IMR-90 (cell line): ENCODE measurements around the gene S1PR4. TPM values are rescaled to one million over a fixed set of nuclear protein-coding genes. Genes with fewer than 3 reads are reported as not detected.
A peak's percentile ranks its signal among the peaks of the same experiment; 100 is the strongest.

Experiments
- ATAC-seq: fragments of 200-7000 bp; cut with Tn5 transposase; 2 replicates; pipeline ENCODE4 v1.9.1; 2020; ENCODE audit warnings: low read depth, mild to moderate bottlenecking, moderate library complexity
- BruUV-seq: library from RNA; stranded (reverse); fragments of 400-500 nt; replicated peaks from 2 replicates; lab custom pipeline; 2021; lab: Mats Ljungman, UMichigan
- CTCF ChIA-PET: fragments of 300-600 bp; formaldehyde crosslinking; extraction: SDS; loops from one replicate; lab custom pipeline; 2021; ENCODE audit warnings: antibody characterized with exemption; lab: Yijun Ruan, JAX
- POLR2A ChIA-PET: fragments of 300-600 bp; sonication (Branson Sonifier 250); formaldehyde crosslinking; loops from one replicate; lab custom pipeline; 2022; ENCODE audit warnings: antibody characterized with exemption; ENCODE audit not compliant: unreplicated experiment; lab: Charles Lee
- DNase-seq: peaks from one replicate; pipeline ENCODE4 v3.0.0; 2013
- H2AFZ ChIP-seq: replicated peaks from 2 replicates; pipeline ENCODE3; 2013; ENCODE audit warnings: low read length, mild to moderate bottlenecking; ENCODE audit not compliant: poor library complexity
- H2AK5ac ChIP-seq: 2 replicates; pipeline ENCODE4 v1.6.1; 2013; ENCODE audit warnings: low read depth, low read length, inconsistent platforms
- H2AK9ac ChIP-seq: replicated peaks from 2 replicates; pipeline ENCODE3; 2013; ENCODE audit warnings: mild to moderate bottlenecking, low read depth, low read length, moderate library complexity; ENCODE audit not compliant: poor library complexity
- H2BK120ac ChIP-seq: 2 replicates; pipeline ENCODE4 v1.6.1; 2013; ENCODE audit warnings: low read depth, low read length, inconsistent platforms
- H2BK15ac ChIP-seq: 3 replicates; pipeline ENCODE4 v1.6.1; 2013; ENCODE audit warnings: low read depth, low read length, inconsistent platforms
- H2BK20ac ChIP-seq: 2 replicates; pipeline ENCODE4 v1.6.1; 2013; ENCODE audit warnings: low read depth, mild to moderate bottlenecking, inconsistent platforms, low read length, moderate library complexity
- H2BK5ac ChIP-seq: 2 replicates; pipeline ENCODE4 v1.6.1; 2013; ENCODE audit warnings: mild to moderate bottlenecking, low read depth, low read length, inconsistent platforms; ENCODE audit not compliant: poor library complexity, severe bottlenecking
- H3K14ac ChIP-seq: replicated peaks from 2 replicates; pipeline ENCODE4 v1.6.1; 2013; ENCODE audit warnings: low read depth, low read length, inconsistent platforms
- H3K18ac ChIP-seq: 2 replicates; pipeline ENCODE4 v1.6.1; 2013; ENCODE audit warnings: low read depth, low read length, control low read depth
- H3K23ac ChIP-seq: 2 replicates; pipeline ENCODE4 v1.6.1; 2013; ENCODE audit warnings: low read depth, low read length, inconsistent platforms
- H3K27ac ChIP-seq: 2 replicates; pipeline ENCODE4 v1.5.1; 2013; ENCODE audit warnings: mild to moderate bottlenecking, control low read depth, low read length; ENCODE audit not compliant: insufficient read depth
- H3K27me3 ChIP-seq: 2 replicates; pipeline ENCODE4 v1.6.1; 2013; ENCODE audit warnings: low read length; ENCODE audit not compliant: control insufficient read depth, insufficient read depth
- H3K36me3 ChIP-seq: 2 replicates; pipeline ENCODE4 v1.6.1; 2013; ENCODE audit warnings: low read length, mixed read lengths; ENCODE audit not compliant: control insufficient read depth, insufficient read depth
- H3K4ac ChIP-seq: 2 replicates; pipeline ENCODE4 v1.6.1; 2013; ENCODE audit warnings: low read depth, low read length, inconsistent platforms
- H3K4me1 ChIP-seq: 2 replicates; pipeline ENCODE4 v1.6.1; 2013; ENCODE audit warnings: low read length, mixed read lengths; ENCODE audit not compliant: control insufficient read depth, insufficient read depth
- H3K4me2 ChIP-seq: 2 replicates; pipeline ENCODE4 v1.6.1; 2013; ENCODE audit warnings: low read depth, mild to moderate bottlenecking, control low read depth, low read length, moderate library complexity
- H3K4me3 ChIP-seq: 2 replicates; pipeline ENCODE4 v1.5.1; 2013; ENCODE audit warnings: low read depth, mild to moderate bottlenecking, control low read depth, low read length, moderate library complexity; ENCODE audit not compliant: insufficient read depth
- H3K56ac ChIP-seq: 2 replicates; pipeline ENCODE4 v1.6.1; 2013; ENCODE audit warnings: low read length, inconsistent platforms; ENCODE audit not compliant: insufficient read depth; ENCODE audit errors: extremely low read depth
- H3K79me1 ChIP-seq, 2 experiments: 2 replicates each; pipeline ENCODE4 v1.6.1; 2013; ENCODE audit warnings: low read length in 2 of 2, inconsistent platforms in 1 of 2, low read depth in 1 of 2
- H3K9ac ChIP-seq: 2 replicates; pipeline ENCODE4 v1.6.1; 2013; ENCODE audit warnings: low read depth, low read length, control low read depth
- H3K9me1 ChIP-seq: 2 replicates; pipeline ENCODE4 v1.6.1; 2013; ENCODE audit warnings: low read length, inconsistent platforms; ENCODE audit not compliant: insufficient read depth
- H3K9me3 ChIP-seq: 2 replicates; pipeline ENCODE4 v1.6.1; 2013; ENCODE audit warnings: low read length; ENCODE audit not compliant: control insufficient read depth, insufficient read depth
- H4K20me1 ChIP-seq: 2 replicates; pipeline ENCODE4 v1.6.1; 2013; ENCODE audit warnings: low read length, inconsistent platforms; ENCODE audit not compliant: insufficient read depth
- H4K5ac ChIP-seq: 2 replicates; pipeline ENCODE4 v1.6.1; 2013; ENCODE audit warnings: mild to moderate bottlenecking, low read depth, low read length, control low read depth
- H4K8ac ChIP-seq, 2 experiments: 2 replicates each; pipeline ENCODE4 v1.6.1; 2013; ENCODE audit warnings: low read depth in 2 of 2, low read length in 2 of 2, control low read depth in 1 of 2, inconsistent platforms in 1 of 2
- H4K91ac ChIP-seq: 2 replicates; pipeline ENCODE4 v1.6.1; 2013; ENCODE audit warnings: low read depth, low read length, inconsistent platforms; ENCODE audit not compliant: insufficient read depth
- BHLHE40 ChIP-seq: fragments of 150-350 bp; IDR thresholded peaks from 2 replicates; pipeline ENCODE4 v1.6.1; 2016; ENCODE audit warnings: mild to moderate bottlenecking, low read depth, low read length
- CEBPB ChIP-seq: IDR thresholded peaks from 2 replicates; pipeline ENCODE4 v1.6.1; 2012; ENCODE audit warnings: low read depth, low read length, improper control_type of control experiment
- CHD1 ChIP-seq: IDR thresholded peaks from 2 replicates; pipeline ENCODE4 v1.6.1; 2012; ENCODE audit warnings: low read depth, low read length, improper control_type of control experiment
- FOS ChIP-seq: fragments of 150-350 bp; IDR thresholded peaks from 2 replicates; pipeline ENCODE4 v1.6.1; 2016; ENCODE audit warnings: low read depth, low read length
- MAFK ChIP-seq: IDR thresholded peaks from 2 replicates; pipeline ENCODE4 v1.6.1; 2012; ENCODE audit warnings: low read depth, low read length, improper control_type of control experiment
- MXI1 ChIP-seq: IDR thresholded peaks from 2 replicates; pipeline ENCODE4 v1.6.1; 2012; ENCODE audit warnings: low read depth, mild to moderate bottlenecking, low read length, moderate library complexity, borderline replicate concordance
- NFE2L2 ChIP-seq: fragments of 150-350 bp; IDR thresholded peaks from 2 replicates; pipeline ENCODE4 v1.6.1; 2016; ENCODE audit warnings: low read depth, mild to moderate bottlenecking, low read length
- POLR2A ChIP-seq: IDR thresholded peaks from 2 replicates; pipeline ENCODE4 v1.6.1; 2012; ENCODE audit warnings: mild to moderate bottlenecking, low read depth, low read length
- RAD21 ChIP-seq: IDR thresholded peaks from 2 replicates; pipeline ENCODE4 v1.6.1; 2012; ENCODE audit warnings: low read length, improper control_type of control experiment
- RCOR1 ChIP-seq: IDR thresholded peaks from 2 replicates; pipeline ENCODE4 v1.6.1; 2012; ENCODE audit warnings: mild to moderate bottlenecking, low read length, improper control_type of control experiment; ENCODE audit not compliant: insufficient replicate concordance
- SMC3 ChIP-seq: fragments of 150-350 bp; IDR thresholded peaks from 2 replicates; pipeline ENCODE4 v1.6.1; 2016; ENCODE audit warnings: low read depth, mild to moderate bottlenecking, antibody characterized with exemption, low read length, moderate library complexity
- USF2 ChIP-seq: fragments of 150-350 bp; IDR thresholded peaks from 2 replicates; pipeline ENCODE4 v1.6.1; 2017; ENCODE audit warnings: mild to moderate bottlenecking, antibody characterized with exemption, low read length, low read depth
- WGBS, 2 experiments: methylation state at CpG; one replicate each; pipeline versions ENCODE4 v1.1.5 to v1.1.7; 2013; ENCODE audit warnings: missing lambda C conversion rate in 2 of 2; ENCODE audit not compliant: insufficient read length in 1 of 2; ENCODE audit errors: extremely low coverage in 2 of 2; 5-methylcytosine and 5-hydroxymethylcytosine counted together
- dilution Hi-C: fragments of 300-500 bp; cut with HindIII; formaldehyde crosslinking; loops from one replicate; pipeline ENCODE4 v1.14.3; 2018; ENCODE audit warnings: low sequenced_read_pairs; ENCODE audit not compliant: unreplicated experiment
- in situ Hi-C: fragments of 300-500 bp; cut with MboI; formaldehyde crosslinking; loops from 3 replicates; pipeline ENCODE4 v1.14.3; 2019; ENCODE audit warnings: low sequenced_read_pairs, inconsistent platforms, mixed read lengths
- intact Hi-C: fragments of 100-400 bp; cut with micrococcal nuclease; formaldehyde crosslinking; loops from 2 replicates; pipeline ENCODE4 v1.10.0; 2022
- polyA plus RNA-seq, 3 experiments: library from polyadenylated mRNA; depleted of rRNA; stranded (reverse); fragments of >200 nt; gene quantifications; 2 replicates each; pipeline ENCODE4 v1.2.3, GENCODE V29; 2012; ENCODE audit warnings: low replicate concordance in 1 of 3
- total RNA-seq: library from RNA; depleted of rRNA; stranded (reverse); fragments of >200 nt; gene quantifications from 2 replicates; pipeline ENCODE4 v1.2.3, GENCODE V29; 2012
- TF ChIP-seq, protein P1 (sequence below): conservative IDR thresholded peaks from 2 replicates; pipeline ENCODE4 v1.5.1; 2012; ENCODE audit warnings: mild to moderate bottlenecking, low read depth, low read length, improper control_type of control experiment
- TF ChIP-seq, protein P2 (sequence below): fragments of 150-350 bp; IDR thresholded peaks from 2 replicates; pipeline ENCODE4 v1.6.1; 2016; ENCODE audit warnings: low read depth, mild to moderate bottlenecking, low read length, moderate library complexity, borderline replicate concordance

Gene S1PR4
- total and polyA plus RNA-seq, 2 of the 4 experiments (the other 2 are of a cell fraction): not detected

DNA sequence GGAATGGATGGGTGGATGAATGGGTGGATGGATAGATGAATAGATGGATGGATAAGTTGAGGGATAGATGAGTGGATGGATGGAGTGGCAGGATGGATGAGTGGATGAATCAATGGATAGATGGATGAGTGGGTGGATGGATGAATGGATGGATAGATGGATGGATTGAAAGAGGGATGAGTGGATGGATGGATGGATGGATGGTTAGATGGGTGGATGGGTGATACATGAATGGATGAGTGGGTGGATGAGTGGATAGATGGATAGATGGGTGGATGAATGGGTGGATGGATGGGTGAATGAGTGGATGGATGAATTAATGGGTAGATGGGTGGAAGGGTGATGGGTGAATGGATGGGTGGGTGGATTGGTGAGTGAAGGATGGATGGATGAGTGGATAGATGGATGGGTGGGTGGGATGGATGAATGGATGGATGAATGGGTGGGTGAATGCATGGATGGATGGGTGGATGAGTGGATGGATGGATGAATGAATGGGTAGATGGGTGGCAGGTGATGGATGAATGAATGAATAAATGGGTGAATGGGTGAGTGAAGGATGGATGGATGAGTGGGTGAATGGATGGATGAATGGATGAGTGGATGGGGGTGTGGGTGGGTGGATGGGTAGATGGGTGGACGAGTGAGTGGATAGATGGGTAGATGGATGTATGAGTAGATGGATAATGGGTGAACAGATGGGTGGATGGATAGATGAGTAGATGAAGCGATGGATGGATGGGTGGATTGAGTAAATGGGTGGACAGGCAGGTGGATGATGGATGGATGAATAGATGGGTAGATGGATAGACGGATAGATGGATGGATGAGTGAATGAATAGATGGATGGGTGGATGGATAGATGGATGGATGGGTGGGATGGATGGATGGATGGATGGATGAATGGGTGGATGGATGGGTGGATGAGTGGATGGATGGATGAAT, 25.0 kb upstream of the S1PR4 start:
- BruUV-seq: no TSS peak

More for the DNA sequence above, 25.0 kb upstream of the S1PR4 start:
- CTCF ChIA-PET: no interaction called here
- ATAC-seq: no peak
- H3K56ac ChIP-seq: no peak overlapping the region
- H2AFZ ChIP-seq: no peak overlapping the region
- H3K79me1 ChIP-seq: peaks cover 0 to 17% of the 10 kb centered on the region in 2 experiments; a peak in 2 of 4 replicates
- peak overlapping the region; percentile 19; the same call in 1 of the 2 replicates for H3K4ac ChIP-seq
- POLR2A ChIA-PET: no interaction called here
- H2BK5ac ChIP-seq: peak overlapping the region; percentile 51
- H3K9me1 ChIP-seq: peaks cover 19% of the 10 kb centered on the region
- DNase-seq: no peak
- H3K4me3 ChIP-seq: no peak overlapping the region
- no peak overlapping the region for H3K9ac ChIP-seq
- 61% methylated on average over 3 of the region's 3 CpGs; no CpG with 5 or more reads in 1 of the 2 experiments for WGBS, 2 experiments
- peak overlapping the region; percentile 49; the same call in 1 of the 3 replicates for H2BK15ac ChIP-seq
- H2AK5ac ChIP-seq: peak overlapping the region; percentile 57
- no peaks in the 10 kb centered on the region for H3K9me3 ChIP-seq
- no peak overlapping the region for H4K5ac ChIP-seq
- dilution Hi-C loops: no loop called here
- H3K27me3 ChIP-seq: no peaks in the 10 kb centered on the region
- TF ChIP-seq CHD1 (no peak), NFE2L2 (no peak), RAD21 (no peak), FOS (no peak), SMC3 (no peak), CEBPB (no peak), RCOR1 (no peak), MAFK (no peak), BHLHE40 (no peak), POLR2A (no peak), USF2 (no peak), MXI1 (no peak)
- TF ChIP-seq, protein P1, sequence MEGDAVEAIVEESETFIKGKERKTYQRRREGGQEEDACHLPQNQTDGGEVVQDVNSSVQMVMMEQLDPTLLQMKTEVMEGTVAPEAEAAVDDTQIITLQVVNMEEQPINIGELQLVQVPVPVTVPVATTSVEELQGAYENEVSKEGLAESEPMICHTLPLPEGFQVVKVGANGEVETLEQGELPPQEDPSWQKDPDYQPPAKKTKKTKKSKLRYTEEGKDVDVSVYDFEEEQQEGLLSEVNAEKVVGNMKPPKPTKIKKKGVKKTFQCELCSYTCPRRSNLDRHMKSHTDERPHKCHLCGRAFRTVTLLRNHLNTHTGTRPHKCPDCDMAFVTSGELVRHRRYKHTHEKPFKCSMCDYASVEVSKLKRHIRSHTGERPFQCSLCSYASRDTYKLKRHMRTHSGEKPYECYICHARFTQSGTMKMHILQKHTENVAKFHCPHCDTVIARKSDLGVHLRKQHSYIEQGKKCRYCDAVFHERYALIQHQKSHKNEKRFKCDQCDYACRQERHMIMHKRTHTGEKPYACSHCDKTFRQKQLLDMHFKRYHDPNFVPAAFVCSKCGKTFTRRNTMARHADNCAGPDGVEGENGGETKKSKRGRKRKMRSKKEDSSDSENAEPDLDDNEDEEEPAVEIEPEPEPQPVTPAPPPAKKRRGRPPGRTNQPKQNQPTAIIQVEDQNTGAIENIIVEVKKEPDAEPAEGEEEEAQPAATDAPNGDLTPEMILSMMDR: no peak
- TF ChIP-seq, protein P2, sequence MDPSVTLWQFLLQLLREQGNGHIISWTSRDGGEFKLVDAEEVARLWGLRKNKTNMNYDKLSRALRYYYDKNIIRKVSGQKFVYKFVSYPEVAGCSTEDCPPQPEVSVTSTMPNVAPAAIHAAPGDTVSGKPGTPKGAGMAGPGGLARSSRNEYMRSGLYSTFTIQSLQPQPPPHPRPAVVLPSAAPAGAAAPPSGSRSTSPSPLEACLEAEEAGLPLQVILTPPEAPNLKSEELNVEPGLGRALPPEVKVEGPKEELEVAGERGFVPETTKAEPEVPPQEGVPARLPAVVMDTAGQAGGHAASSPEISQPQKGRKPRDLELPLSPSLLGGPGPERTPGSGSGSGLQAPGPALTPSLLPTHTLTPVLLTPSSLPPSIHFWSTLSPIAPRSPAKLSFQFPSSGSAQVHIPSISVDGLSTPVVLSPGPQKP: no peak
- in situ Hi-C loops: no loop called here
- H3K27ac ChIP-seq: no peak overlapping the region
- no peak overlapping the region for H3K4me2 ChIP-seq
- H2BK120ac ChIP-seq: peak overlapping the region; percentile 99; the same call in 1 of the 2 replicates
- no peak overlapping the region for H3K14ac ChIP-seq
- no peak overlapping the region for H3K23ac ChIP-seq
- H4K8ac ChIP-seq: no peak overlapping the region
- no peaks in the 10 kb centered on the region for H3K36me3 ChIP-seq
- no peak overlapping the region for H3K18ac ChIP-seq
- H2BK20ac ChIP-seq: peak overlapping the region; percentile 49; the same call in 1 of the 2 replicates
- H4K20me1 ChIP-seq: no peaks in the 10 kb centered on the region
- peaks cover 4% of the 10 kb centered on the region; the same call in 1 of the 2 replicates for H3K4me1 ChIP-seq
- no peak overlapping the region for H4K91ac ChIP-seq
- H2AK9ac ChIP-seq: no peak overlapping the region
- intact Hi-C loops: no loop called here
